Suprapubic skin (tissue), 4 donors: Measurements from ENCODE around the gene MED28. TPM values are rescaled to one million over a fixed set of nuclear protein-coding genes. Genes with fewer than 3 reads are reported as not detected.

Experiments used
- DNase-seq, 2 donors: peaks; one replicate each; pipeline ENCODE4 v3.0.0-alpha.2; 2019; ENCODE audit warnings: low spot score in 2 of 2
- H3K27ac ChIP-seq: fragments of 200-600 bp; sonication (generic); one replicate; pipeline ENCODE4 v1.5.1; 2019
- H3K27me3 ChIP-seq: fragments of 200-600 bp; sonication (generic); one replicate; pipeline ENCODE4 v1.5.1; 2019
- H3K36me3 ChIP-seq: fragments of 200-600 bp; sonication (generic); one replicate; pipeline ENCODE4 v1.5.1; 2019
- H3K4me1 ChIP-seq: fragments of 200-600 bp; sonication (generic); one replicate; pipeline ENCODE4 v1.5.1; 2019
- H3K4me3 ChIP-seq: fragments of 200-600 bp; sonication (generic); one replicate; pipeline ENCODE4 v1.5.1; 2019; ENCODE audit warnings: mild to moderate bottlenecking
- H3K9me3 ChIP-seq: fragments of 200-600 bp; sonication (generic); one replicate; pipeline ENCODE4 v1.5.1; 2019
- EP300 ChIP-seq: sonication (generic); formaldehyde crosslinking; IDR thresholded peaks from one replicate; pipeline ENCODE4 v1.6.1; 2017; ENCODE audit warnings: antibody characterized with exemption
- POLR2A ChIP-seq, 2 donors: fragments of 450-650 bp; IDR thresholded peaks; one replicate each; pipeline ENCODE4 v1.6.1; 2017; ENCODE audit warnings: antibody characterized with exemption in 2 of 2, mild to moderate bottlenecking in 2 of 2, moderate library complexity in 2 of 2
- POLR2AphosphoS5 ChIP-seq, 3 donors: sonication (generic); formaldehyde crosslinking; IDR thresholded peaks; one replicate each; pipeline ENCODE4 v1.6.1; 2017; ENCODE audit warnings: antibody characterized with exemption in 3 of 3
- WGBS: methylation state at CpG from one replicate; pipeline ENCODE4 v1.1.5; 2018; 5-methylcytosine and 5-hydroxymethylcytosine counted together
- total RNA-seq, 4 donors: library from RNA; depleted of rRNA; stranded (reverse); fragments of >200 nt; gene quantifications; one replicate each; pipeline ENCODE4 v1.1.0, GENCODE V29; 2016
- TF ChIP-seq, protein P1 (sequence below), 2 donors: fragments of 200-600 bp in 1 of 2; fragments of 450-650 bp in 1 of 2; sonication (generic) in 1 of 2; IDR thresholded peaks; one replicate each; pipeline ENCODE4 v1.5.1; 2016 to 2019; ENCODE audit warnings: antibody characterized with exemption in 2 of 2, mild to moderate bottlenecking in 1 of 2, moderate library complexity in 1 of 2

The MED28 gene
- total RNA-seq, 4 donors from 2014 or later = 12.4 to 22.2 (median 14.4) TPM

DNA sequence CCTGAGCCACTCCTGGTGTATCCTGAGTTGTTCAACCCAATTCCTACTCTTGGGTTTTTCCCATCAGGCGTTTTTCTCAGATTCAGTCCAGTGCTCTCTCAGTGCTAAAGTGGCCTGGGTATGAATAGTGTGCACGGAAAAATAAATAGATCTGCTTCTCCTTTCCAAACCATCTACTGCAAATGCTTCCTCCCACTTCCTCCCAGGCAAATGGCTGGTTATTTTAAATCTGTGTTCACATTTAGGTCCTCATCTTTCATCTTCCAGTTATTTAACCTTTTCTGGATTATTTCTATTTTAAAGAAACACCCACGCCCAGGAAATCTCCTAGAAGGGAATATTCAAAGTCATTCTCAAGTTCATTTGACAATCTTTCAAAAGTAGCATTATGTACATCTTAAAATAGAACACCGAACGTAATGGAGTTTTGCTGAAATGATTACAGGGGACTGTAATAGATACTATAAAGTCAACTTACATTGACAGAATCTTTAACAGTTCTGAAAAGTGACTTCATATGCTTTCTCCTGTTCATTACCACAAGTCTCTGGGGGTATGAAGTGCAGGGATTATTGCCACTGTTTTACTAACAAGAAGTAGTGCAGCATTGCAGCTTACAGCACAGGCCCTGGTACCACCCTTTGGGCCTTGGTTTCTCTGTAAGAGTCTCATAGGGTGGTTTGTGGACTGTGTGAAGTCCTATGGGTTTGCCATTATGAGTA, 66.3 kb downstream of the MED28 start:
- Histone ChIP-seq H3K36me3 (no peaks in the 10 kb centered on the region), H3K27me3 (no peaks in the 10 kb centered on the region), H3K4me1 (no peaks in the 10 kb centered on the region), H3K4me3 (no peak overlapping the region), H3K27ac (no peak overlapping the region), H3K9me3 (no peaks in the 10 kb centered on the region)
- TF ChIP-seq POLR2AphosphoS5 (IDR thresholded peaks at IDR 0.05) = no peak
- no peak for TF ChIP-seq POLR2A (IDR thresholded peaks at IDR 0.05)
- TF ChIP-seq, protein P1, sequence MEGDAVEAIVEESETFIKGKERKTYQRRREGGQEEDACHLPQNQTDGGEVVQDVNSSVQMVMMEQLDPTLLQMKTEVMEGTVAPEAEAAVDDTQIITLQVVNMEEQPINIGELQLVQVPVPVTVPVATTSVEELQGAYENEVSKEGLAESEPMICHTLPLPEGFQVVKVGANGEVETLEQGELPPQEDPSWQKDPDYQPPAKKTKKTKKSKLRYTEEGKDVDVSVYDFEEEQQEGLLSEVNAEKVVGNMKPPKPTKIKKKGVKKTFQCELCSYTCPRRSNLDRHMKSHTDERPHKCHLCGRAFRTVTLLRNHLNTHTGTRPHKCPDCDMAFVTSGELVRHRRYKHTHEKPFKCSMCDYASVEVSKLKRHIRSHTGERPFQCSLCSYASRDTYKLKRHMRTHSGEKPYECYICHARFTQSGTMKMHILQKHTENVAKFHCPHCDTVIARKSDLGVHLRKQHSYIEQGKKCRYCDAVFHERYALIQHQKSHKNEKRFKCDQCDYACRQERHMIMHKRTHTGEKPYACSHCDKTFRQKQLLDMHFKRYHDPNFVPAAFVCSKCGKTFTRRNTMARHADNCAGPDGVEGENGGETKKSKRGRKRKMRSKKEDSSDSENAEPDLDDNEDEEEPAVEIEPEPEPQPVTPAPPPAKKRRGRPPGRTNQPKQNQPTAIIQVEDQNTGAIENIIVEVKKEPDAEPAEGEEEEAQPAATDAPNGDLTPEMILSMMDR (IDR thresholded peaks at IDR 0.05) = no peak
- TF ChIP-seq EP300 = no peak
- 59% methylated on average over 5 of the region's 5 CpGs for WGBS
- DNase-seq = no peak

DNA sequence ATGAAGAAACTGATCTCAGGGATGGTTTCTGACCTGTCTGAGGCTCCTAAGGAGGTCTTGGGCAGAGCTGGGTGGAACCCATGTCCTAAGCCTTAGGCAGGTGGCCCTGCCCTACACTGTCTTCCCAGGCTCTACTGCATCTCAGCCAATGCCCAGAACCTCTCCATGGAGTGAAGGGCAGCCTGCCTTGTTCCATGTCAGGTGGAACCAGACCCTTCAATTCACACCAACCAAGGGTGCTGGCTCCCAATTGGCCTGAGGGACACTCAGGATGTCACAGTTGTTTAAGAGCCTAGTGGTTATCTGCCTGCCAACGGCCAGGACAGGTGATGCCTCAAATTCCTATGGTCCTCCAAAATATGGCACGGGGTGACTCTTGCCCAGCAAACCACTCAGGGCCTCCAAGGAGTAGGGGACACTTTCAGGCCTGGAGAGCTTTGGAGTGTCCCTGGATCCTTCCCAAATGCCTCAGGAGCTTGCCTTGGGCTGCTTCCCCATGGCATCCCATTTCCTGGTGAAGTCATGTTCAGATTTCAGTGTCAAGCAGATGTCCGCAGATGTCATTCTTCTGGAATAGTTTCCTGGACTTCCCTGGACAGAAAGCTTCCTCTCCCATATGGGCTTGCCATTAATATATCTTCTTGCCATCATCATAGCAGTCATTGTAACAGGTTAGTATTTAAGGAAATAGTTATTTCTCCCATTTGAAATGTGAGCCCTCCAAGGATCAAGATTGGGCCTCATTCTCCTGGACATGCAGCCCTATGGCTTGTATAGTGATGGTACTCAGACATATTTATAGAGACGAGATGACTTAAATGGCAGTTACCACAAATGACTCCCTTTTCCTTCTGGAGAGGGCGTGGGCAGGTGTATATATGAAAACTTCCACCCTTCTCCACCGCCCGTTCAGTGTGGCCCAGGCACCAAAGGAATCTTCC, 67.1 kb downstream of the MED28 start:
- TF ChIP-seq, protein P1 (IDR thresholded peaks at IDR 0.05) = no peak
- TF ChIP-seq EP300 (no peak), POLR2AphosphoS5 (IDR thresholded peaks at IDR 0.05) (no peak)
- Histone ChIP-seq H3K36me3 (no peaks in the 10 kb centered on the region), H3K4me3 (no peak overlapping the region), H3K27me3 (no peaks in the 10 kb centered on the region), H3K27ac (no peak overlapping the region), H3K9me3 (no peaks in the 10 kb centered on the region), H3K4me1 (no peaks in the 10 kb centered on the region)
- DNase-seq = no peak
- 63% methylated on average over 7 of the region's 7 CpGs for whole genome bisulfite sequencing

DNA sequence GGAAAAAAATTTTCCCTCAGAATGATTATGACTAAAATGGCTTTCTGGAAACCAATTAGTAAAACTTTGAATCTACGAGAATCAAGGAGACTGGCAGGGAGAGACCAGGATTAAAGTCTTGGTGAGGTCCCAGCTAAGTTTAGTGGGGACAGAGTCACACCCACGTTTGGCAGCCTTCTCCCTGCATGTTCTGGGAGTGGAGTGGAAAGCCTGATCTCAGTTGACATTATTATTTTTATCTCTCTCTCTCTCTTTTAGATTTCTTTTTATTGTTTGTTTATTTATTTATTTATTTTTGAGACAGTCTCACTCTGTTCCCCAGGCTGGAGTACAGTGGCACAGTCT, 67.8 kb downstream of the MED28 start:
- DNase-seq = no peak
- Histone ChIP-seq H3K4me1 (no peaks in the 10 kb centered on the region), H3K36me3 (no peaks in the 10 kb centered on the region), H3K27ac (no peak overlapping the region), H3K9me3 (no peaks in the 10 kb centered on the region), H3K4me3 (no peak overlapping the region), H3K27me3 (no peaks in the 10 kb centered on the region)
- 48% methylated on average over 2 of the region's 2 CpGs for WGBS
- TF ChIP-seq, protein P1 (IDR thresholded peaks at IDR 0.05) = no peak
- TF ChIP-seq POLR2A (IDR thresholded peaks at IDR 0.05) (no peak), EP300 (no peak), POLR2AphosphoS5 (IDR thresholded peaks at IDR 0.05) (no peak)

Other genes starting within 250 kb of the MED28 start
- gene QDPR, start 102.6 kb upstream of the MED28 start, total RNA-seq = 10 to 100 TPM in 2 of 4 donors, 1 to 10 TPM in 2; 5.1 to 15.7 (median 9.5) TPM
- gene CLRN2, start 99.5 kb upstream of the MED28 start, total RNA-seq = not detected
- gene LAP3, start 37.4 kb upstream of the MED28 start, total RNA-seq = 100 to 1,000 TPM in 1 of 4 donors, 10 to 100 TPM in 3; 45.9 to 100 (median 62.0) TPM
- under 1 TPM in 3 of 4 donors, not detected in 1; 0.24 to 0.39 (median 0.25) TPM for gene FAM184B, start 167.0 kb downstream of the MED28 start, total RNA-seq
- gene DCAF16, start 196.1 kb downstream of the MED28 start, total RNA-seq = 10 to 100 TPM; 31.5 to 45.1 (median 33.9) TPM
- gene NCAPG, start 196.3 kb downstream of the MED28 start, total RNA-seq = 10 to 100 TPM in 1 of 4 donors, 1 to 10 TPM in 3; 1.6 to 10.7 (median 4.2) TPM